OCI-LY7 (cell line): ENCODE data around the gene KLHL28. TPM values are rescaled to one million over a fixed set of nuclear protein-coding genes. Genes with fewer than 3 reads are reported as not detected.

Source experiments
- BruUV-seq: library from RNA; stranded (reverse); fragments of 400-500 nt; replicated peaks from 2 replicates; lab custom pipeline; 2021; lab: Mats Ljungman, UMichigan
- CTCF ChIA-PET: fragments of 300-600 bp; sonication (Branson Sonifier 250); formaldehyde crosslinking; loops from one replicate; lab custom pipeline; 2022; ENCODE audit warnings: antibody characterized with exemption; ENCODE audit not compliant: unreplicated experiment; lab: Charles Lee
- POLR2A ChIA-PET: fragments of 300-600 bp; sonication (Branson Sonifier 250); formaldehyde crosslinking; loops from one replicate; lab custom pipeline; 2022; ENCODE audit warnings: antibody characterized with exemption; lab: Charles Lee
- DNase-seq: peaks from one replicate; pipeline ENCODE4 v3.0.0-alpha.2; 2015; ENCODE audit warnings: low spot score
- H2AFZ ChIP-seq: fragments of 200-600 bp; sonication (generic), shearing (Covaris generic); 2 replicates; pipeline ENCODE4 v1.6.1; 2014; ENCODE audit warnings: mild to moderate bottlenecking, antibody characterized with exemption, low read length, moderate library complexity
- H3K27ac ChIP-seq: fragments of 200-600 bp; sonication (generic); 2 replicates; pipeline ENCODE4 v1.5.1; 2014; ENCODE audit warnings: mixed run types, low read depth, mild to moderate bottlenecking, moderate library complexity, low read length, inconsistent platforms; ENCODE audit not compliant: poor library complexity, severe bottlenecking
- H3K36me3 ChIP-seq: fragments of 200-600 bp; sonication (generic); 2 replicates; pipeline ENCODE4 v1.6.1; 2014; ENCODE audit warnings: mild to moderate bottlenecking, antibody characterized with exemption, low read length, moderate library complexity, mixed read lengths; ENCODE audit not compliant: insufficient read depth
- H3K4me1 ChIP-seq: fragments of 200-600 bp; sonication (generic); 2 replicates; pipeline ENCODE4 v1.5.1; 2014; ENCODE audit warnings: mild to moderate bottlenecking, low read length; ENCODE audit not compliant: insufficient read depth, poor library complexity, severe bottlenecking
- H3K4me2 ChIP-seq: fragments of 200-600 bp; sonication (generic); 2 replicates; pipeline ENCODE4 v1.6.1; 2014; ENCODE audit warnings: mild to moderate bottlenecking, low read length
- H3K4me3 ChIP-seq: fragments of 200-600 bp; sonication (generic); 2 replicates; pipeline ENCODE4 v1.5.1; 2014; ENCODE audit warnings: mild to moderate bottlenecking, low read depth, low read length; ENCODE audit not compliant: poor library complexity, severe bottlenecking
- H3K79me2 ChIP-seq: fragments of 200-600 bp; sonication (generic); 2 replicates; pipeline ENCODE4 v1.6.1; 2016; ENCODE audit warnings: low read depth, mild to moderate bottlenecking, low read length, moderate library complexity, mixed read lengths; ENCODE audit not compliant: insufficient read depth
- H3K9me2 ChIP-seq: fragments of 200-600 bp; sonication (generic); 2 replicates; pipeline ENCODE4 v1.6.1; 2016; ENCODE audit warnings: mild to moderate bottlenecking, low read length, mixed read lengths; ENCODE audit not compliant: insufficient read depth
- H3K9me3 ChIP-seq: fragments of 200-600 bp; sonication (generic); 2 replicates; pipeline ENCODE4 v1.6.1; 2014; ENCODE audit warnings: mild to moderate bottlenecking, mixed run types, low read length, mixed read lengths
- H4K20me1 ChIP-seq: fragments of 200-600 bp; sonication (generic); 2 replicates; pipeline ENCODE4 v1.6.1; 2014; ENCODE audit warnings: mild to moderate bottlenecking, antibody characterized with exemption, low read length, moderate library complexity, mixed read lengths; ENCODE audit not compliant: insufficient read depth
- CTCF ChIP-seq: fragments of 200-600 bp; sonication (generic); conservative IDR thresholded peaks from 2 replicates; pipeline ENCODE4 v1.5.1; 2014; ENCODE audit warnings: mild to moderate bottlenecking, antibody characterized with exemption, low read length, moderate library complexity, mixed read lengths
- EZH2phosphoT487 ChIP-seq: fragments of 200-600 bp; sonication (generic); IDR thresholded peaks from 2 replicates; pipeline ENCODE4 v1.6.1; 2018; ENCODE audit warnings: low read depth, borderline replicate concordance, mild to moderate bottlenecking, mixed run types, antibody characterized with exemption, low read length, moderate library complexity, mixed read lengths
- intact Hi-C: fragments of 100-400 bp; cut with micrococcal nuclease; formaldehyde crosslinking; loops from one replicate; pipeline ENCODE4 v1.10.0; 2022; ENCODE audit not compliant: unreplicated experiment
- total RNA-seq, 2 experiments: library from RNA; depleted of rRNA in 1 of 2; stranded (reverse); fragments of >200 nt in 1 of 2; shearing (Covaris generic) in 1 of 2; gene quantifications; 2 replicates each; pipeline ENCODE4 v1.2.3, GENCODE V29; 2014 to 2022

KLHL28 gene
- total RNA-seq, 2 experiments from 2014 or later, result 10.6 to 11.9 TPM

- no peak for DNase-seq
- CTCF ChIA-PET, result no interaction called here
- Histone ChIP-seq H3K4me2 (no peak overlapping the region), H3K9me2 (no peaks in the 10 kb centered on the region), H3K9me3 (no peaks in the 10 kb centered on the region), H3K79me2 (no peaks in the 10 kb centered on the region), H2AFZ (no peak overlapping the region), H3K27ac (no peak overlapping the region), H3K4me3 (no peak overlapping the region), H3K36me3 (peaks cover 78% of the 10 kb centered on the region), H4K20me1 (no peaks in the 10 kb centered on the region), H3K4me1 (no peaks in the 10 kb centered on the region)
- BruUV-seq, result no TSS peak
- TF ChIP-seq EZH2phosphoT487 (no peak), CTCF (no peak)
- intact Hi-C loops, result no loop called here
- POLR2A ChIA-PET, result interaction anchor here (0.7 kb wide), 1 partner anchor 210 kb away, joined by 8 read pairs; no protein-coding TSS in a partner anchor
Observed at GRCh38 chr14:44941591-44941990, 20.2 kb downstream of the KLHL28 start.

- H3K4me2 ChIP-seq, result no peak overlapping the region
- no peak overlapping the region for H3K27ac ChIP-seq
- no peaks in the 10 kb centered on the region for H3K9me3 ChIP-seq
- no peak overlapping the region for H3K4me3 ChIP-seq
- no peaks in the 10 kb centered on the region for H4K20me1 ChIP-seq
- H3K79me2 ChIP-seq, result no peaks in the 10 kb centered on the region
- H2AFZ ChIP-seq, result no peak overlapping the region
- no peaks in the 10 kb centered on the region for H3K4me1 ChIP-seq
- no peaks in the 10 kb centered on the region for H3K9me2 ChIP-seq
- no peak for DNase-seq
- no peak for TF ChIP-seq EZH2phosphoT487
- TF ChIP-seq CTCF, result no peak
- ChIA-PET POLR2A (interaction anchor here (0.7 kb wide), 1 partner anchor 210 kb away, joined by 8 read pairs; no protein-coding TSS in a partner anchor), CTCF (no interaction called here)
- H3K36me3 ChIP-seq, result peaks cover 79% of the 10 kb centered on the region
- intact Hi-C loops, result no loop called here
- no TSS peak for BruUV-seq
Observed at GRCh38 chr14:44940944-44941343, 20.8 kb downstream of the KLHL28 start.

- TF ChIP-seq CTCF (no peak), EZH2phosphoT487 (no peak)
- no peaks in the 10 kb centered on the region for H4K20me1 ChIP-seq
- H2AFZ ChIP-seq, result no peak overlapping the region
- H3K4me3 ChIP-seq, result no peak overlapping the region
- H3K4me1 ChIP-seq, result no peaks in the 10 kb centered on the region
- H3K9me3 ChIP-seq, result no peaks in the 10 kb centered on the region
- H3K79me2 ChIP-seq, result no peaks in the 10 kb centered on the region
- H3K4me2 ChIP-seq, result no peak overlapping the region
- no peaks in the 10 kb centered on the region for H3K9me2 ChIP-seq
- ChIA-PET POLR2A (no interaction called here), CTCF (no interaction called here)
- no TSS peak for BruUV-seq
- peaks cover 73% of the 10 kb centered on the region for H3K36me3 ChIP-seq
- intact Hi-C loops, result no loop called here
- H3K27ac ChIP-seq, result no peak overlapping the region
- DNase-seq, result no peak
Observed at GRCh38 chr14:44940211-44940610, 21.5 kb downstream of the KLHL28 start.
